Endothelial cell of umbilical vein (primary cell): Measurements from ENCODE around the gene NHSL2. TPM values are rescaled to one million over a fixed set of nuclear protein-coding genes. Genes with fewer than 3 reads are reported as not detected.

Experiments used
- BruUV-seq: library from RNA; stranded (reverse); fragments of 400-500 nt; replicated peaks from 2 replicates; lab custom pipeline; 2021; lab: Mats Ljungman, UMichigan
- CTCF ChIA-PET: fragments of 300-600, 350-600 bp; sonication (Branson Sonifier 250); formaldehyde crosslinking; loops from one replicate; lab custom pipeline; 2021; ENCODE audit warnings: antibody characterized with exemption, inconsistent platforms; lab: Charles Lee
- POLR2A ChIA-PET: fragments of 300-600, 350-600 bp; sonication (Branson Sonifier 250); formaldehyde crosslinking; loops from one replicate; lab custom pipeline; 2021; ENCODE audit warnings: antibody characterized with exemption, inconsistent platforms; lab: Charles Lee
- DNase-seq: peaks from one replicate; pipeline ENCODE4 v3.0.0-alpha.2; 2011; ENCODE audit warnings: low read depth, low spot score
- FAIRE-seq: peaks from 2 replicates; lab custom pipeline; 2011; peaks lifted over from hg19 to GRCh38; lab: Jason Lieb, UNC
- H2AFZ ChIP-seq: 2 replicates; pipeline ENCODE4 v1.6.0; 2012; ENCODE audit warnings: low read depth, low read length, control low read depth, inconsistent platforms
- H3K27ac ChIP-seq: 2 replicates; pipeline ENCODE4 v1.5.1; 2011; ENCODE audit warnings: low read depth, mild to moderate bottlenecking, control low read depth, low read length, moderate library complexity; ENCODE audit not compliant: insufficient read depth
- H3K27me3 ChIP-seq, 2 experiments: 2 replicates each; pipeline versions ENCODE4 v1.6.0 to v1.6.1; 2011; ENCODE audit warnings: low read length in 2 of 2, mixed read lengths in 1 of 2; ENCODE audit not compliant: control insufficient read depth in 2 of 2, insufficient read depth in 2 of 2
- H3K36me3 ChIP-seq, 2 experiments: 2 replicates in 1 of 2; 3 replicates in 1 of 2; pipeline ENCODE4 v1.5.1; 2011; ENCODE audit warnings: low read length in 2 of 2, mild to moderate bottlenecking in 1 of 2, moderate library complexity in 1 of 2; ENCODE audit not compliant: control insufficient read depth in 2 of 2, insufficient read depth in 2 of 2; ENCODE audit errors: extremely low read depth in 1 of 2
- H3K4me1 ChIP-seq: 3 replicates; pipeline ENCODE4 v1.5.1; 2011; ENCODE audit warnings: mild to moderate bottlenecking, low read length; ENCODE audit not compliant: control insufficient read depth, insufficient read depth; ENCODE audit errors: extremely low read depth
- H3K4me2 ChIP-seq: 2 replicates; pipeline ENCODE4 v1.6.1; 2011; ENCODE audit warnings: low read length, control low read depth, mixed read lengths; ENCODE audit not compliant: insufficient read depth
- H3K4me3 ChIP-seq, 3 experiments: fragments of 200-600 bp in 1 of 3; sonication (generic), shearing (Covaris generic) in 1 of 3; replicated peaks in 1 of 3; 2 replicates each; pipeline ENCODE4 v1.5.1; 2011 to 2016; ENCODE audit warnings: control low read depth in 3 of 3, low read length in 3 of 3, mild to moderate bottlenecking in 2 of 3, inconsistent platforms in 1 of 3, low read depth in 1 of 3, moderate library complexity in 1 of 3; ENCODE audit not compliant: insufficient read depth in 1 of 3
- H3K79me2 ChIP-seq: 2 replicates; pipeline ENCODE4 v1.6.0; 2012; ENCODE audit warnings: low read length, inconsistent platforms; ENCODE audit not compliant: control insufficient read depth, insufficient read depth
- H3K9ac ChIP-seq: replicated peaks from 2 replicates; pipeline ENCODE3; 2011; ENCODE audit warnings: low read length, control low read depth; ENCODE audit not compliant: insufficient read depth; ENCODE audit errors: extremely low read depth
- H3K9me1 ChIP-seq: replicated peaks from 3 replicates; pipeline ENCODE4 v1.6.0; 2011; ENCODE audit warnings: mild to moderate bottlenecking, low read length; ENCODE audit not compliant: control insufficient read depth, insufficient read depth; ENCODE audit errors: extremely low read depth
- H3K9me3 ChIP-seq: replicated peaks from 2 replicates; pipeline ENCODE4 v1.5.1; 2012; ENCODE audit warnings: low read length, inconsistent platforms; ENCODE audit not compliant: control insufficient read depth, insufficient read depth
- H4K20me1 ChIP-seq: replicated peaks from 2 replicates; pipeline ENCODE3; 2011; ENCODE audit warnings: mild to moderate bottlenecking, low read length; ENCODE audit not compliant: control insufficient read depth, insufficient read depth; ENCODE audit errors: extremely low read depth
- EZH2 ChIP-seq: IDR thresholded peaks from 2 replicates; pipeline ENCODE4 v1.6.1; 2012; ENCODE audit warnings: borderline replicate concordance, low read depth, mild to moderate bottlenecking, moderate library complexity, low read length, inconsistent platforms; ENCODE audit not compliant: severe bottlenecking
- FOS ChIP-seq: IDR thresholded peaks from 2 replicates; pipeline ENCODE4 v1.6.1; 2011; ENCODE audit warnings: mild to moderate bottlenecking, low read length, moderate library complexity, borderline replicate concordance; ENCODE audit not compliant: insufficient read depth
- GATA2 ChIP-seq: IDR thresholded peaks from 2 replicates; pipeline ENCODE4 v1.7.0; 2011; ENCODE audit warnings: low read depth, mild to moderate bottlenecking, moderate library complexity, mixed read lengths, low read length; ENCODE audit not compliant: insufficient read length, insufficient read depth
- JUN ChIP-seq: IDR thresholded peaks from 2 replicates; pipeline ENCODE4 v1.6.1; 2011; ENCODE audit warnings: borderline replicate concordance, low read depth; ENCODE audit not compliant: insufficient read length, insufficient read depth
- MAX ChIP-seq: IDR thresholded peaks from 2 replicates; pipeline ENCODE4 v1.6.1; 2011; ENCODE audit not compliant: insufficient read depth, insufficient read length
- MYC ChIP-seq: IDR thresholded peaks from one replicate; pipeline ENCODE4 v1.6.1; 2011; ENCODE audit warnings: mild to moderate bottlenecking, low read depth, low read length
- POLR2A ChIP-seq: IDR thresholded peaks from 2 replicates; pipeline ENCODE4 v1.6.1; 2012; ENCODE audit warnings: low read depth, mild to moderate bottlenecking, control low read depth, low read length
- POLR2AphosphoS5 ChIP-seq: IDR thresholded peaks from 2 replicates; pipeline ENCODE4 v1.6.1; 2012; ENCODE audit warnings: low read depth, mild to moderate bottlenecking, control low read depth, low read length, moderate library complexity; ENCODE audit not compliant: insufficient read depth
- dilution Hi-C: fragments of 300-500 bp; cut with MboI; formaldehyde crosslinking; loops from one replicate; pipeline ENCODE4 v1.15.0; 2019; ENCODE audit warnings: low sequenced_read_pairs; ENCODE audit not compliant: extremely low pct_ligation_motif_present
- intact Hi-C: fragments of 100-400 bp; cut with micrococcal nuclease; formaldehyde crosslinking; loops from one replicate; pipeline ENCODE4 v1.10.0; 2022
- polyA plus RNA-seq, 4 experiments: library from polyadenylated mRNA; depleted of rRNA in 3 of 4; stranded (reverse) in 3 of 4; unstranded in 1 of 4; fragments of >200 nt; gene quantifications; 2 replicates each; pipeline versions ENCODE4 v1.2.1 to v1.2.3, GENCODE V29; 2011 to 2012; ENCODE audit warnings: missing spikeins in 1 of 4
- total RNA-seq: library from RNA; stranded (reverse); gene quantifications from 2 replicates; pipeline ENCODE4 v1.2.3, GENCODE V29; 2021
- TF ChIP-seq, protein P1 (sequence below), 2 donors: IDR thresholded peaks; 1 replicate in 1 of 2; 2 replicates in 1 of 2; pipeline ENCODE4 v1.5.1; 2011; ENCODE audit warnings: low read length in 2 of 2, mild to moderate bottlenecking in 2 of 2, moderate library complexity in 2 of 2, control low read depth in 1 of 2, inconsistent platforms in 1 of 2, low read depth in 1 of 2; ENCODE audit not compliant: insufficient read depth in 1 of 2; ENCODE audit errors: extremely low read depth in 1 of 2

Gene NHSL2
- total and polyA plus RNA-seq, 2 donors (not counting 3 experiments of a cell fraction or from before 2014, with no cell fraction given): 23.5 to 49.9 TPM

- peak; percentile 50 for DNase-seq
- H3K79me2 ChIP-seq: no peaks in the 10 kb centered on the region
- BruUV-seq: no TSS peak
- no peaks in the 10 kb centered on the region for H3K9me3 ChIP-seq
- no peaks in the 10 kb centered on the region for H3K36me3 ChIP-seq
- ChIA-PET POLR2A (interaction anchor here (0.6 kb wide), 1 partner anchor 22 kb away, joined by 3 read pairs; no protein-coding TSS in a partner anchor), CTCF (interaction anchor here (2.2 to 2.3 kb wide), 2 partner anchors 39 to 42 kb away, joined by 7 to 9 read pairs; no protein-coding TSS in a partner anchor)
- no peak overlapping the region for H3K9ac ChIP-seq
- FAIRE-seq: peak; percentile 62
- no peak overlapping the region for H3K4me3 ChIP-seq
- intact Hi-C loops (loop anchor here (2.0 kb wide), 1 partner anchor 18 kb away; no protein-coding TSS in a partner anchor), dilution Hi-C loops (no loop called here)
- H4K20me1 ChIP-seq: no peaks in the 10 kb centered on the region
- H2AFZ ChIP-seq: no peak overlapping the region
- no peak for TF ChIP-seq EZH2
- TF ChIP-seq FOS: no peak
- no peak for TF ChIP-seq GATA2
- TF ChIP-seq POLR2AphosphoS5: no peak
- TF ChIP-seq POLR2A: no peak
- no peak for TF ChIP-seq JUN
- TF ChIP-seq MAX: no peak
- no peak for TF ChIP-seq MYC
- TF ChIP-seq, protein P1, sequence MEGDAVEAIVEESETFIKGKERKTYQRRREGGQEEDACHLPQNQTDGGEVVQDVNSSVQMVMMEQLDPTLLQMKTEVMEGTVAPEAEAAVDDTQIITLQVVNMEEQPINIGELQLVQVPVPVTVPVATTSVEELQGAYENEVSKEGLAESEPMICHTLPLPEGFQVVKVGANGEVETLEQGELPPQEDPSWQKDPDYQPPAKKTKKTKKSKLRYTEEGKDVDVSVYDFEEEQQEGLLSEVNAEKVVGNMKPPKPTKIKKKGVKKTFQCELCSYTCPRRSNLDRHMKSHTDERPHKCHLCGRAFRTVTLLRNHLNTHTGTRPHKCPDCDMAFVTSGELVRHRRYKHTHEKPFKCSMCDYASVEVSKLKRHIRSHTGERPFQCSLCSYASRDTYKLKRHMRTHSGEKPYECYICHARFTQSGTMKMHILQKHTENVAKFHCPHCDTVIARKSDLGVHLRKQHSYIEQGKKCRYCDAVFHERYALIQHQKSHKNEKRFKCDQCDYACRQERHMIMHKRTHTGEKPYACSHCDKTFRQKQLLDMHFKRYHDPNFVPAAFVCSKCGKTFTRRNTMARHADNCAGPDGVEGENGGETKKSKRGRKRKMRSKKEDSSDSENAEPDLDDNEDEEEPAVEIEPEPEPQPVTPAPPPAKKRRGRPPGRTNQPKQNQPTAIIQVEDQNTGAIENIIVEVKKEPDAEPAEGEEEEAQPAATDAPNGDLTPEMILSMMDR (IDR thresholded peaks at IDR 0.05; ENCODE audit: extremely low read depth in 1 of 2, insufficient read depth in 1 of 2, low read depth in 1 of 2, low read length in 2 of 2): no peak
- no peaks in the 10 kb centered on the region for H3K27me3 ChIP-seq
- peaks cover 13% of the 10 kb centered on the region for H3K4me1 ChIP-seq
- H3K27ac ChIP-seq: no peak overlapping the region
- H3K9me1 ChIP-seq: no peaks in the 10 kb centered on the region
- H3K4me2 ChIP-seq: no peak overlapping the region
Measured at GRCh38 chrX:72060921-72061490, 150.4 kb downstream of the NHSL2 start.
